ENCODE results near the gene GPRC6A.
"Not testable (repeated sequence)": the region's sequence is repeated elsewhere in the genome, so short reads cannot be mapped to it uniquely, and the experiment has no call there.

The GPRC6A gene

GRCh38 chr6:116828983-116829382 lies at the start of gene GPRC6A:
Gene GPRC6A, minus strand, starts transcription at chr6:116829083. Its CDS starts 70 bp downstream, at chr6:116829013.
- no peak for DNase-seq (ENCODE audit: low read depth in 2 of 2)

- DNase-seq (ENCODE audit: low read depth in 2 of 2) = no peak
Measured at GRCh38 chr6:116877743-116878142, 48.9 kb upstream of the GPRC6A start.

DNA sequence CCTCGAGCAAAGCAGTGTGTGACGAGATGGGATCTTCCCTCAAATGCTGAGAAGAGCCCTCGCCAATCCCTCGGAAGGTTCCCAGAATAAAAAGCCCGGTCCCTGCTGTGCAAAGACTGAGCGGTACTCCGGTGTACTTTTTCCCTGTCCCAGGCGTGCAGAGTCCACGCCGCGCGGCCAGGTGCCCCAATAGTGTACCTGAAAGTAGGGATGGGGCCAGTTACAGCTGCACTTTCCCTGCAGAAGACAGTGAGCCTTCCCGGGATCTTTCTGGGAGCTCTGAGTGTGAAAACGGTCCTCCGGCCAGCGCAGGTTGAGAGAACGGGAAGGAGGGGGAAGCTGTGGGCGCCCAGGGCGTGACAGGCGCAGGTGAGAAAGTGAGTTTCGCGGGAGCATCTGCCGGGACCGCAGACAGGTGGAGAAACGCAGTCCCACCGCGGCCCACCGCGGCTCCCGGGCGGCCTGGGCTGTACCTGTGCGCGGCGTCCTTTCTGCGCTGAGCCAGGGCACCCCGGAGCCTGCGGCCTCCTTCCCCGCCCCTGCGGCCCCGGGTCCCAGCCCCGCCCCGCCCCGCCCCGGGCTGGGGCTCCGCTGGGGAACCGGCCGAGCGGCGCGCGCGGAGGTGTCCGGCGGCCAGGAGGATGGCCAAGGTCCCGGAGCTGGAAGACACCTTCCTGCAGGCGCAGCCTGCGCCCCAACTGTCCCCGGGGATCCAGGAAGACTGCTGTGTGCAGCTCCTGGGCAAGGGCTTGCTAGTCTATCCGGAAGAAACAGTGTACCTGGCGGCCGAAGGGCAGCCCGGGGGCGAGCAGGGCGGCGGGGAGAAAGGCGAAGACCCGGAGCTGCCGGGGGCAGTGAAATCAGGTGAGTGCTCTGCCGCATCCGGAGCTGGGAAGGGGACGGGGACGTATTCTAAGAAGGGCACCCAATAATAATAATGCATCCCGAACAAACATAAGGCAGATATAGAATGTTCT lies 48.0 kb upstream of the GPRC6A start, which contains the start of gene RFX6:
Gene RFX6 (plus strand): TSS at position 608 of the 977 bp plus-strand sequence. CDS start 34 bp downstream, at position 642.
- no peak for DNase-seq (ENCODE audit: low read depth in 2 of 2)

DNA sequence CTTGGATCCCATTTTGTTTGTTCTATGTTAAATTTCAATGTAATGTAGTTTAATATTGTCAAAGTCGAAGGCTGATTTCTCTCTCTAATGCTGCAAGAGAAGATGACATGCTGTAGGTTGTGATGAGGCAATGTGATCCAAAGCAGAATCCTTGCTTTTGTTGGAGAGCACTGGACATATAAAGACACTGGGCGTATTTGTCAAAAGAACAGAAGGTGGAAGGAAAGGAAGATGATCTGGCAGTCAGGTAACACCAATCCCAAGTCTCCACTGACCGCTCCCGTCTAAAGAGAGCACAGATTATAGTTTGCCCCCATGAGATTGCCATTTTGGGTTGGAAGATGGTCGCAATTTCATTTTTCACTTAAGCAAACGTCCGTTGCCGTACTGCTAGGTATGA lies 47.2 kb upstream of the GPRC6A start:
- no peak for DNase-seq (ENCODE audit: low read depth in 2 of 2)

- DNase-seq (ENCODE audit: low read depth in 2 of 2) = no peak
Measured at GRCh38 chr6:116872771-116873170, 43.9 kb upstream of the GPRC6A start.

- no peak for DNase-seq (ENCODE audit: low read depth in 2 of 2)
Measured at GRCh38 chr6:116866281-116866871, 37.5 kb upstream of the GPRC6A start.

DNA sequence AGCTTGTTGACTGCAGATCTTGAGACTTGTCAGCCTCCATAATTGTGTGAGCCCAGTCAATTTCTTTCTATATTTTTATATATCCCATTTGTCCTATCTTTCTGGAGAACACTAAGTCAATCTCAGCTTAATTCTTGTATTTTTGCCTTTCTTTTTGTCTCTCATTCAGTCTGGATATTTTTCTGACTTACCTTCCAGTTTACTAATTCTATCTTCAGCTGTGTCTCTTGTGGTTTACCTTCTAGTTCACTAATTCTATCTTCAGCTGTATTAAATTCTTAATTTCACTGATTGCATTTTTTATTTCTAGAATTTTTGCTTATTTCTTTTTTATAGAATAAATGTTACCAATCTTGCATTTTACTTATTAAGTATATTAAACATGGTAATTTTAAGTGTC lies 30.4 kb upstream of the GPRC6A start:
- no peak for DNase-seq (ENCODE audit: low read depth in 2 of 2)

- no peak for DNase-seq (ENCODE audit: low read depth in 2 of 2)
Measured at GRCh38 chr6:116858060-116858459, 29.2 kb upstream of the GPRC6A start.

- DNase-seq (ENCODE audit: low read depth in 2 of 2) = no peak
Measured at GRCh38 chr6:116847227-116847626, 18.3 kb upstream of the GPRC6A start.

GRCh38 chr6:116842459-116842858 lies 13.6 kb upstream of the GPRC6A start:
- no peak for DNase-seq (ENCODE audit: low read depth in 2 of 2)

GRCh38 chr6:116840091-116840490 lies 11.2 kb upstream of the GPRC6A start:
- DNase-seq (ENCODE audit: low read depth in 2 of 2) = no peak

- DNase-seq (ENCODE audit: low read depth in 2 of 2) = no peak
Measured at GRCh38 chr6:116836606-116837342, 7.9 kb upstream of the GPRC6A start.

GRCh38 chr6:116834526-116834925 lies 5.6 kb upstream of the GPRC6A start:
- DNase-seq (ENCODE audit: low read depth in 2 of 2) = not testable (repeated sequence)

DNA sequence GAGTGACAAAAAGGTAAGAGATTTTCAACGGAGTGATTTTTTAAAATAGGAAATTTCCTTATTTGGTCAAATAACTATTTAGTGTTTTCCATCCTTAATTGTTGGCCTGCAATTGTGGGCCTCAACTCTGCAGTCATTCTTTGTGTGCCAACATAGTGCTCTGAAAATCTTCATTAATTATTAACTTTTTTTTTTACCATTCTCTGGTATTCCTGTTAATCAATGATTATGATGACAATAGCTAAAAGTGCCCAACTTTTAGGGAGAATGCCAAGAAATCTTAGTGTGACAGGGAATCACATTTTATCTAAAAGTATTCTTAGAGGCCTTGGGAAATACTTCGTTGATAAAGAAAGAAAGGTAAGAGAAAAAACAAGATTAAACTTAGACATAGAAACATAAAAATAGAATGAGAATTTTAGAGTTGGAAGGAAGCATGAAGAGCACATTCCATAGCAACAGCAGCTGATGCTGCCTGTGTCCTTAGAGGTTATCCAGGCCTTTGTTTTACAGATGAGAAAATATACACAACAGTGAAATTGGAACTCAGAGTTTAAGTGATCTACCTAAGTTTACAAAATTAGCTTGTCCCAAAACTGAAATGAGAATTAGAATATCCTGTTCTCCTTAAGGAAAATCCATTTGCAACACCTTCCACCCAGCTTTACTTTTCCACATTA lies 1.2 kb downstream of the GPRC6A start:
- no peak for DNase-seq (ENCODE audit: low read depth in 2 of 2)

DNA sequence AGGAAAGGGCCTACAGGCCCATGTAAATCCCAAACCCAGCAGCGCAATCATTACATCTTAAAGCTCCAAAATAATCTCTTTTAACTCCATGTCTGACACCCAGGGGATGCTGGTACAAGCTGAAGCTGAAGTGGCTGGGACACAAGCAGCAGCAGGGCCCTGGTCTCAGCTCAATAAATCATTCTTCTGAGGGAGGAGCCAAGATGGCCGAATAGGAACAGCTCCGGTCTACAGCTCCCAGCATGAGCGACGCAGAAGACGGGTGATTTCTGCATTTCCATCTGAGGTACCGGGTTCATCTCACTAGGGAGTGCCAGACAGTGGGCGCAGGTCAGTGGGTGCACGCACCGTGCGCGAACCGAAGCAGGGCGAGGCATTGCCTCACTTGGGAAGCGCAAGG lies 12.5 kb downstream of the GPRC6A start:
- not testable (repeated sequence) for DNase-seq (ENCODE audit: low read depth in 2 of 2)

- no peak for DNase-seq (ENCODE audit: low read depth in 2 of 2)
Measured at GRCh38 chr6:116812051-116812650, 16.7 kb downstream of the GPRC6A start.

- no peak for DNase-seq (ENCODE audit: low read depth in 2 of 2)
Measured at GRCh38 chr6:116801971-116802370, 26.9 kb downstream of the GPRC6A start.

- DNase-seq (ENCODE audit: low read depth in 2 of 2) = no peak
Measured at GRCh38 chr6:116799945-116800344, 28.9 kb downstream of the GPRC6A start.

- no peak for DNase-seq (ENCODE audit: low read depth in 2 of 2)
Measured at GRCh38 chr6:116797585-116797984, 31.3 kb downstream of the GPRC6A start.

GRCh38 chr6:116793224-116793623 lies 35.7 kb downstream of the GPRC6A start:
- no peak for DNase-seq (ENCODE audit: low read depth in 2 of 2)

DNA sequence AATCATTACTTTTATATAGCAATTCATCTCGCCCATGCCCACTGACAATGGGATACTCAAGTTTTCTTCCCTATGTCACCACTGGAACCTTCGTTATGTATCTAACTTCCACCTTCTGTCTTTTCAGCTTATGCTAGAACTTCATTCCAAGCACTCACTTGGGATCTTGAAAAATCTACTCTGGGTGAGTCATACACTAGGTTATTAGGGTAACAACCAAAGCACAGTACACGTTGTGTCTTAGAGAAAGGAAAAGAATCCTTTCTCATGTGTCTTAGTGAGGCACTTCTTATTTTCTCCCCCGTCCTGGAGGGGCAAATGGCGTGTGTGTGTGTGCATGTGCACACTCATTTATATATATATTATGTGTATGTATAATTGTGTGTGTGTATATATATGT lies 45.0 kb downstream of the GPRC6A start:
- DNase-seq (ENCODE audit: low read depth in 2 of 2) = no peak

Data from fibroblast of skin of left biceps (primary cell).